ENCODE results near the gene RPS3. TPM values are rescaled to one million over a fixed set of nuclear protein-coding genes. Genes with fewer than 3 reads are reported as not detected.

RPS3 gene
- total RNA-seq, 4 donors from 2014 or later: 1,101 to 2,606 (median 1,579) TPM

GRCh38 chr11:75380716-75381420, 18.4 kb upstream of the RPS3 start:
- 55 to 60% methylated on average over 6 to 7 of the region's 7 CpGs for WGBS, 2 donors
- peaks cover 0 to 6% (median 0%) of the 10 kb centered on the region in 4 donors for H3K27me3 ChIP-seq
- no peaks in the 10 kb centered on the region for H3K9me3 ChIP-seq
- H3K4me3 ChIP-seq: no peak overlapping the region
- peaks cover 0 to 28% (median 9%) of the 10 kb centered on the region in 3 donors for H3K4me1 ChIP-seq
- intact Hi-C loops (cut with DNase I): loop anchor here (5.0 to 10.0 kb wide), 2 partner anchors 56 to 99 kb away; no protein-coding TSS in a partner anchor
- TF ChIP-seq POLR2A (IDR thresholded peaks at IDR 0.05) (no peak), CTCF (IDR thresholded peaks at IDR 0.05) (no peak)
- DNase-seq: no peak
- H3K36me3 ChIP-seq: no peaks in the 10 kb centered on the region
- peak overlapping the region in 2 of 4 donors; percentile 44 to 52 for H3K27ac ChIP-seq

GRCh38 chr11:75383246-75383645, 16.1 kb upstream of the RPS3 start:
- Histone ChIP-seq H3K9me3 (no peaks in the 10 kb centered on the region), H3K36me3 (no peaks in the 10 kb centered on the region), H3K27ac (no peak overlapping the region), H3K4me3 (no peak overlapping the region), H3K27me3 (peaks cover 0 to 20% (median 0%) of the 10 kb centered on the region in 4 donors), H3K4me1 (peaks cover under 1 to 30% (median 9%) of the 10 kb centered on the region in 3 donors)
- TF ChIP-seq POLR2A (IDR thresholded peaks at IDR 0.05) (no peak), CTCF (IDR thresholded peaks at IDR 0.05) (no peak)
- no peak for DNase-seq
- intact Hi-C loops (cut with DNase I): loop anchor here (5.0 to 10.0 kb wide), 2 partner anchors 58 to 101 kb away; no protein-coding TSS in a partner anchor
- WGBS, 2 donors: 37 to 65% methylated on average over 3 of the region's 3 CpGs

- H3K36me3 ChIP-seq: no peaks in the 10 kb centered on the region
- intact Hi-C loops (cut with DNase I): loop anchor here (5.0 to 10.0 kb wide), 2 partner anchors 60 to 102 kb away; no protein-coding TSS in a partner anchor
- H3K27ac ChIP-seq: no peak overlapping the region
- no peak overlapping the region for H3K4me3 ChIP-seq
- TF ChIP-seq CTCF (IDR thresholded peaks at IDR 0.05) (peak; percentile 95 to 98 (median 96)), POLR2A (IDR thresholded peaks at IDR 0.05) (no peak)
- 25 to 35% methylated on average over 16 to 17 of the region's 24 CpGs for WGBS, 2 donors
- H3K27me3 ChIP-seq: peaks cover 0 to 20% (median 0%) of the 10 kb centered on the region in 4 donors
- peaks cover 4 to 41% (median 9%) of the 10 kb centered on the region in 3 donors for H3K4me1 ChIP-seq
- no peak for DNase-seq
- H3K9me3 ChIP-seq: no peaks in the 10 kb centered on the region
These were observed 14.8 kb upstream of the RPS3 start for GRCh38 chr11:75384438-75385080.

- H3K9me3 ChIP-seq: no peaks in the 10 kb centered on the region
- intact Hi-C loops (cut with DNase I): loop anchor here (10.0 kb wide), 1 partner anchor 62 kb away; no protein-coding TSS in a partner anchor
- no peak overlapping the region for H3K4me3 ChIP-seq
- TF ChIP-seq POLR2A (IDR thresholded peaks at IDR 0.05) (no peak), CTCF (IDR thresholded peaks at IDR 0.05) (no peak)
- peaks cover 0 to 25% (median 4%) of the 10 kb centered on the region in 3 donors for H3K4me1 ChIP-seq
- no peak for DNase-seq
- H3K36me3 ChIP-seq: no peaks in the 10 kb centered on the region
- no peak overlapping the region for H3K27ac ChIP-seq
- peaks cover 0 to 32% (median 0%) of the 10 kb centered on the region in 4 donors for H3K27me3 ChIP-seq
- WGBS, 2 donors: 40 to 49% methylated on average over 3 of the region's 3 CpGs
These were observed 12.2 kb upstream of the RPS3 start for GRCh38 chr11:75386942-75387630.

Data from esophagus squamous epithelium (tissue), 5 donors.